K562 (cell line): Measurements from ENCODE around the gene PLCB4. TPM values are rescaled to one million over a fixed set of nuclear protein-coding genes. Genes with fewer than 3 reads are reported as not detected.

ENCODE experiments used
- ATAC-seq: fragments of 200-7000 bp; cut with Tn5 transposase; 3 replicates; pipeline ENCODE4 v1.9.1; 2020; ENCODE audit warnings: moderate library complexity
- BruUV-seq: library from RNA; stranded (reverse); fragments of 400-500 nt; replicated peaks from 2 replicates; lab custom pipeline; 2021; lab: Mats Ljungman, UMichigan
- CTCF ChIA-PET: fragments of 300-600 bp; formaldehyde crosslinking; extraction: SDS; loops from one replicate; lab custom pipeline; 2021; ENCODE audit warnings: low intra/inter-chr PET ratio; lab: Yijun Ruan, JAX
- POLR2A ChIA-PET: fragments of 300-600, 350-650 bp; sonication (Branson Sonifier 250); formaldehyde crosslinking; extraction: SDS; loops from one replicate; lab custom pipeline; 2021; ENCODE audit warnings: antibody characterized with exemption, inconsistent platforms; lab: Yijun Ruan, JAX
- DNase-seq, 4 experiments: peaks; one replicate each; pipeline versions ENCODE4 v3.0.0 to v3.0.0-alpha.2; 2011 to 2018; ENCODE audit warnings: low spot score in 3 of 4, mixed read lengths in 3 of 4; ENCODE audit errors: extremely low read depth in 1 of 4
- FAIRE-seq: peaks from 2 replicates; lab custom pipeline; 2011; peaks lifted over from hg19 to GRCh38; lab: Jason Lieb, UNC
- H2AFZ ChIP-seq: 2 replicates; pipeline ENCODE4 v1.6.0; 2011; ENCODE audit warnings: low read depth, low read length, control low read depth, inconsistent platforms
- H3K27ac ChIP-seq: fragments of 200-600 bp; 3 replicates; pipeline ENCODE4 v1.8.0; 2011; ENCODE audit warnings: low read depth, mild to moderate bottlenecking, control low read depth, inconsistent platforms, low read length, moderate library complexity, mixed read lengths; ENCODE audit errors: extremely low read depth
- H3K27me3 ChIP-seq, 2 experiments: fragments of 300-600 bp in 1 of 2; 2 replicates in 1 of 2; 3 replicates in 1 of 2; pipeline versions ENCODE4 v1.6.0 to v1.8.0; 2011; ENCODE audit warnings: inconsistent platforms in 2 of 2, low read length in 2 of 2, mild to moderate bottlenecking in 1 of 2, mixed read lengths in 1 of 2, moderate library complexity in 1 of 2; ENCODE audit not compliant: control insufficient read depth in 2 of 2, insufficient read depth in 2 of 2
- H3K36me3 ChIP-seq: fragments of 300-600 bp; 3 replicates; pipeline ENCODE4 v1.8.0; 2011; ENCODE audit warnings: mild to moderate bottlenecking, low read length, inconsistent platforms; ENCODE audit not compliant: control insufficient read depth, insufficient read depth
- H3K4me1 ChIP-seq, 2 experiments: fragments of 200-600 bp in 1 of 2; replicated peaks in 1 of 2; 2 replicates in 1 of 2; 3 replicates in 1 of 2; pipeline versions ENCODE4 v1.5.1 to v1.8.0; 2011; ENCODE audit warnings: inconsistent platforms in 2 of 2, low read length in 2 of 2, mild to moderate bottlenecking in 1 of 2, mixed read lengths in 1 of 2, moderate library complexity in 1 of 2; ENCODE audit not compliant: control insufficient read depth in 2 of 2, insufficient read depth in 2 of 2
- H3K4me2 ChIP-seq: 2 replicates; pipeline ENCODE4 v1.6.1; 2011; ENCODE audit warnings: low read length, control low read depth, inconsistent platforms, mixed read lengths; ENCODE audit not compliant: insufficient read depth
- H3K4me3 ChIP-seq: fragments of 200-600 bp; sonication (generic), shearing (Covaris generic); 2 replicates; pipeline ENCODE4 v1.5.1; 2016; ENCODE audit warnings: control low read depth, inconsistent platforms
- H3K79me2 ChIP-seq: fragments of 200-600 bp; 3 replicates; pipeline ENCODE4 v1.8.0; 2011; ENCODE audit warnings: low read length, inconsistent platforms; ENCODE audit not compliant: control insufficient read depth, insufficient read depth
- H3K9ac ChIP-seq, 2 experiments: 2 replicates each; pipeline versions ENCODE4 v1.6.0 to v1.6.1; 2011; ENCODE audit warnings: low read depth in 2 of 2, low read length in 2 of 2, control low read depth in 1 of 2, inconsistent platforms in 1 of 2, mild to moderate bottlenecking in 1 of 2, mixed read lengths in 1 of 2; ENCODE audit not compliant: insufficient read depth in 1 of 2
- H3K9me1 ChIP-seq: one replicate; pipeline ENCODE4 v1.6.0; 2011; ENCODE audit warnings: inconsistent platforms, mild to moderate bottlenecking, low read length, moderate library complexity; ENCODE audit not compliant: control insufficient read depth, insufficient read depth
- H3K9me3 ChIP-seq: replicated peaks from 2 replicates; pipeline ENCODE4 v1.5.1; 2011; ENCODE audit warnings: low read depth, low read length, inconsistent platforms; ENCODE audit not compliant: control insufficient read depth, insufficient read depth
- H4K20me1 ChIP-seq: replicated peaks from 2 replicates; pipeline ENCODE4 v1.6.1; 2011; ENCODE audit warnings: low read length, inconsistent platforms, mixed read lengths; ENCODE audit not compliant: control insufficient read depth, insufficient read depth
- FOXJ3 ChIP-seq: sonication (generic); formaldehyde crosslinking; IDR thresholded peaks from 2 replicates; pipeline ENCODE4 v1.4.0; 2020; ENCODE audit warnings: mild to moderate bottlenecking, missing genetic modification reagents
- NR3C1 ChIP-seq: sonication (generic); formaldehyde crosslinking; IDR thresholded peaks from 2 replicates; pipeline ENCODE4 v1.8.1; 2022; ENCODE audit warnings: missing genetic modification reagents
- PCBP1 ChIP-seq: fragments of 200-400 bp; formaldehyde crosslinking; IDR thresholded peaks from 2 replicates; pipeline ENCODE4 v1.6.1; 2018; ENCODE audit warnings: mild to moderate bottlenecking, low read depth, low read length; ENCODE audit not compliant: poor library complexity, severe bottlenecking
- POLR3A ChIP-seq: IDR thresholded peaks from 2 replicates; pipeline ENCODE4 v1.6.1; 2011; ENCODE audit warnings: borderline replicate concordance, mild to moderate bottlenecking, moderate library complexity; ENCODE audit not compliant: insufficient read length, insufficient read depth; ENCODE audit errors: extremely low read depth
- PPARD ChIP-seq: fragments of 250-450 bp; sonication (Bioruptor Pico); IDR thresholded peaks from 2 replicates; pipeline ENCODE4 v1.8.0; 2022; ENCODE audit warnings: inconsistent platforms, mild to moderate bottlenecking, moderate library complexity
- SAFB ChIP-seq: fragments of 200-400 bp; formaldehyde crosslinking; IDR thresholded peaks from 2 replicates; pipeline ENCODE4 v1.6.1; 2017; ENCODE audit warnings: low read depth, low read length, borderline replicate concordance
- SFPQ ChIP-seq: fragments of 200-400 bp; formaldehyde crosslinking; IDR thresholded peaks from 2 replicates; pipeline ENCODE4 v1.6.1; 2017; ENCODE audit warnings: mild to moderate bottlenecking, low read depth, low read length, moderate library complexity
- SMARCC2 ChIP-seq: fragments of 450-650 bp; IDR thresholded peaks from 2 replicates; pipeline ENCODE4 v1.6.1; 2017; ENCODE audit warnings: antibody characterized with exemption, moderate library complexity, mild to moderate bottlenecking, low read depth
- SRSF3 ChIP-seq: fragments of 200-400 bp; formaldehyde crosslinking; IDR thresholded peaks from 2 replicates; pipeline ENCODE4 v1.6.1; 2016; ENCODE audit warnings: mild to moderate bottlenecking, low read length, moderate library complexity; ENCODE audit not compliant: insufficient read depth
- TCF3 ChIP-seq: sonication (generic); formaldehyde crosslinking; IDR thresholded peaks from 2 replicates; pipeline ENCODE4 v1.4.0; 2020; ENCODE audit warnings: mild to moderate bottlenecking, missing genetic modification reagents
- WGBS: fragments of 100-300 bp; shearing (Covaris generic); methylation state at CpG from one replicate; pipeline ENCODE4 v1.1.6; 2016; ENCODE audit warnings: low coverage, mixed read lengths; ENCODE audit not compliant: insufficient coverage; ENCODE audit errors: missing lambda C conversion rate; 5-methylcytosine and 5-hydroxymethylcytosine counted together
- in situ Hi-C: fragments of 300-500 bp; cut with MboI; formaldehyde crosslinking; loops from 4 replicates; pipeline ENCODE4 v1.15.0; 2018; ENCODE audit warnings: inconsistent platforms, mixed read lengths
- intact Hi-C: fragments of 100-400 bp; cut with micrococcal nuclease; formaldehyde crosslinking; loops from 2 replicates; pipeline ENCODE4 v1.14.2; 2022
- polyA plus RNA-seq, 8 experiments: library from polyadenylated mRNA; depleted of rRNA in 4 of 8; stranded (reverse) in 5 of 8; unstranded in 3 of 8; fragments of >200 nt; fragmentation: Nextera tagmentation in 2 of 8; fragmentation: Illumina TruSeq in 1 of 8; extraction: Ambion mirVana in 2 of 8; extraction: Trizol in 1 of 8; gene quantifications; 2 replicates each; pipeline versions ENCODE4 v1.2.1 to v1.2.3, GENCODE V29; 2011 to 2014; ENCODE audit warnings: inconsistent platforms in 1 of 8, missing spikeins in 1 of 8
- total RNA-seq, 7 experiments: library from RNA; depleted of rRNA in 6 of 7; stranded (reverse); fragments of >200 nt in 6 of 7; fragmentation: Illumina TruSeq in 2 of 7; extraction: Trizol in 2 of 7; gene quantifications; 2 replicates each; pipeline versions ENCODE4 v1.2.1 to v1.2.3, GENCODE V29; 2011 to 2021; ENCODE audit warnings: low replicate concordance in 1 of 7
- TF ChIP-seq, protein P1 (sequence below): fragments of 250-450 bp; sonication (Bioruptor Pico); IDR thresholded peaks from 2 replicates; pipeline ENCODE4 v1.4.0; 2020; ENCODE audit warnings: mild to moderate bottlenecking, moderate library complexity, borderline replicate concordance
- TF ChIP-seq, protein P2 (sequence below): fragments of 450-650 bp; IDR thresholded peaks from 2 replicates; pipeline ENCODE4 v1.6.1; 2018; ENCODE audit warnings: mild to moderate bottlenecking, low read depth; ENCODE audit not compliant: partially characterized antibody
- TF ChIP-seq, protein P3 (sequence below): IDR thresholded peaks from 2 replicates; pipeline ENCODE4 v1.6.1; 2016; ENCODE audit warnings: missing genetic modification characterization, missing compliant biosample characterization

Gene PLCB4
- total and polyA plus RNA-seq, 9 of the 15 experiments (the other 6 are each of a cell fraction or from before 2014, with no cell fraction given) = 0.20 to 2.9 (median 0.52) TPM

GRCh38 chr20:9369557-9369956, 300.7 kb downstream of the PLCB4 start (continued):
- TF ChIP-seq, protein P1, sequence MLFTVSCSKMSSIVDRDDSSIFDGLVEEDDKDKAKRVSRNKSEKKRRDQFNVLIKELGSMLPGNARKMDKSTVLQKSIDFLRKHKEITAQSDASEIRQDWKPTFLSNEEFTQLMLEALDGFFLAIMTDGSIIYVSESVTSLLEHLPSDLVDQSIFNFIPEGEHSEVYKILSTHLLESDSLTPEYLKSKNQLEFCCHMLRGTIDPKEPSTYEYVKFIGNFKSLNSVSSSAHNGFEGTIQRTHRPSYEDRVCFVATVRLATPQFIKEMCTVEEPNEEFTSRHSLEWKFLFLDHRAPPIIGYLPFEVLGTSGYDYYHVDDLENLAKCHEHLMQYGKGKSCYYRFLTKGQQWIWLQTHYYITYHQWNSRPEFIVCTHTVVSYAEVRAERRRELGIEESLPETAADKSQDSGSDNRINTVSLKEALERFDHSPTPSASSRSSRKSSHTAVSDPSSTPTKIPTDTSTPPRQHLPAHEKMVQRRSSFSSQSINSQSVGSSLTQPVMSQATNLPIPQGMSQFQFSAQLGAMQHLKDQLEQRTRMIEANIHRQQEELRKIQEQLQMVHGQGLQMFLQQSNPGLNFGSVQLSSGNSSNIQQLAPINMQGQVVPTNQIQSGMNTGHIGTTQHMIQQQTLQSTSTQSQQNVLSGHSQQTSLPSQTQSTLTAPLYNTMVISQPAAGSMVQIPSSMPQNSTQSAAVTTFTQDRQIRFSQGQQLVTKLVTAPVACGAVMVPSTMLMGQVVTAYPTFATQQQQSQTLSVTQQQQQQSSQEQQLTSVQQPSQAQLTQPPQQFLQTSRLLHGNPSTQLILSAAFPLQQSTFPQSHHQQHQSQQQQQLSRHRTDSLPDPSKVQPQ = no peak

GRCh38 chr20:9374072-9374471, 305.2 kb downstream of the PLCB4 start:
- Histone ChIP-seq H3K4me1 (no peaks in the 10 kb centered on the region), H3K4me3 (no peak overlapping the region), H3K9me3 (no peaks in the 10 kb centered on the region), H3K9ac (no peak overlapping the region), H3K9me1 (no peaks in the 10 kb centered on the region), H3K36me3 (no peaks in the 10 kb centered on the region), H3K27me3 (no peaks in the 10 kb centered on the region), H3K27ac (no peak overlapping the region), H2AFZ (no peak overlapping the region), H3K4me2 (no peak overlapping the region), H4K20me1 (no peaks in the 10 kb centered on the region), H3K79me2 (no peaks in the 10 kb centered on the region)
- CTCF ChIA-PET = no interaction called here
- DNase-seq = no peak
- ATAC-seq = no peak
- intact Hi-C loops (no loop called here), in situ Hi-C loops (no loop called here)
- BruUV-seq = no TSS peak
- POLR2A ChIA-PET = no interaction called here
- WGBS = 0% methylated on average over 5 of the region's 5 CpGs
- FAIRE-seq = no peak
- no peak for TF ChIP-seq POLR3A
- TF ChIP-seq, protein P2, sequence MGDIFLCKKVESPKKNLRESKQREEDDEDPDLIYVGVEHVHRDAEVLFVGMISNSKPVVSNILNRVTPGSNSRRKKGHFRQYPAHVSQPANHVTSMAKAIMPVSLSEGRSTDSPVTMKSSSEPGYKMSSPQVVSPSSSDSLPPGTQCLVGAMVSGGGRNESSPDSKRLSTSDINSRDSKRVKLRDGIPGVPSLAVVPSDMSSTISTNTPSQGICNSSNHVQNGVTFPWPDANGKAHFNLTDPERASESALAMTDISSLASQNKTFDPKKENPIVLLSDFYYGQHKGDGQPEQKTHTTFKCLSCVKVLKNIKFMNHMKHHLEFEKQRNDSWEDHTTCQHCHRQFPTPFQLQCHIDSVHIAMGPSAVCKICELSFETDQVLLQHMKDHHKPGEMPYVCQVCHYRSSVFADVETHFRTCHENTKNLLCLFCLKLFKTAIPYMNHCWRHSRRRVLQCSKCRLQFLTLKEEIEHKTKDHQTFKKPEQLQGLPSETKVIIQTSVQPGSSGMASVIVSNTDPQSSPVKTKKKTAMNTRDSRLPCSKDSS = no peak
- TF ChIP-seq SFPQ = no peak
- TF ChIP-seq SAFB = no peak
- TF ChIP-seq PCBP1 = no peak
- no peak for TF ChIP-seq NR3C1 (CRISPR knock-in tag)
- no peak for TF ChIP-seq FOXJ3 (CRISPR knock-in tag)
- no peak for TF ChIP-seq SRSF3
- TF ChIP-seq, protein P3, sequence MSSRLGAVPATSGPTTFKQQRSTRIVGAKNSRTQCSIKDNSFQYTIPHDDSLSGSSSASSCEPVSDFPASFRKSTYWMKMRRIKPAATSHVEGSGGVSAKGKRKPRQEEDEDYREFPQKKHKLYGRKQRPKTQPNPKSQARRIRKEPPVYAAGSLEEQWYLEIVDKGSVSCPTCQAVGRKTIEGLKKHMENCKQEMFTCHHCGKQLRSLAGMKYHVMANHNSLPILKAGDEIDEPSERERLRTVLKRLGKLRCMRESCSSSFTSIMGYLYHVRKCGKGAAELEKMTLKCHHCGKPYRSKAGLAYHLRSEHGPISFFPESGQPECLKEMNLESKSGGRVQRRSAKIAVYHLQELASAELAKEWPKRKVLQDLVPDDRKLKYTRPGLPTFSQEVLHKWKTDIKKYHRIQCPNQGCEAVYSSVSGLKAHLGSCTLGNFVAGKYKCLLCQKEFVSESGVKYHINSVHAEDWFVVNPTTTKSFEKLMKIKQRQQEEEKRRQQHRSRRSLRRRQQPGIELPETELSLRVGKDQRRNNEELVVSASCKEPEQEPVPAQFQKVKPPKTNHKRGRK (tag) = no peak
- TF ChIP-seq TCF3 (CRISPR knock-in tag) = no peak
- no peak for TF ChIP-seq SMARCC2
- TF ChIP-seq PPARD (CRISPR knock-in tag) = no peak
